GM12874 (cell line): ENCODE results near the gene DESI2.

Experiments used
- TF ChIP-seq, protein P1 (sequence below): IDR thresholded peaks from 2 replicates; pipeline ENCODE4 v1.5.1; 2011; ENCODE audit warnings: low read depth, mild to moderate bottlenecking, control low read depth, low read length, moderate library complexity; ENCODE audit not compliant: insufficient read depth

Gene DESI2

DNA sequence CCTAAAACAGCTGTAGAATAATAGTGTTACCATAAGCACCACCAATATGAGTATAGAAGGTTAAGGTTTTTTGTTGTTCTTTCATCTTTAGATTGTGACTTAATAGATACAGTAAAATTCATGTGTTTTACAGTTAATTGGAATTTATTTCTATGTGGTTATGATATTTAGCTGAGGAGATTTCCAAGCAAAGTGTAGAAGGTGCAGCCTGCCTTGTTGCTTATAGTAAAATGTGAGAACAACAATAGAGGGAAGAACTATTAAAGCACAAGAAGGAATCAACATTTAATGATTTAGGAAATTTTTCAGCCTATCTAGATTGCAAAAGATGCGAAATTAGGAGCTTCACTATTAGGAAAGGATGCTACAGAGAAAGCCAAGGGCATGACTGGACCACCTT, 47.9 kb downstream of the DESI2 start:
- TF ChIP-seq, protein P1, sequence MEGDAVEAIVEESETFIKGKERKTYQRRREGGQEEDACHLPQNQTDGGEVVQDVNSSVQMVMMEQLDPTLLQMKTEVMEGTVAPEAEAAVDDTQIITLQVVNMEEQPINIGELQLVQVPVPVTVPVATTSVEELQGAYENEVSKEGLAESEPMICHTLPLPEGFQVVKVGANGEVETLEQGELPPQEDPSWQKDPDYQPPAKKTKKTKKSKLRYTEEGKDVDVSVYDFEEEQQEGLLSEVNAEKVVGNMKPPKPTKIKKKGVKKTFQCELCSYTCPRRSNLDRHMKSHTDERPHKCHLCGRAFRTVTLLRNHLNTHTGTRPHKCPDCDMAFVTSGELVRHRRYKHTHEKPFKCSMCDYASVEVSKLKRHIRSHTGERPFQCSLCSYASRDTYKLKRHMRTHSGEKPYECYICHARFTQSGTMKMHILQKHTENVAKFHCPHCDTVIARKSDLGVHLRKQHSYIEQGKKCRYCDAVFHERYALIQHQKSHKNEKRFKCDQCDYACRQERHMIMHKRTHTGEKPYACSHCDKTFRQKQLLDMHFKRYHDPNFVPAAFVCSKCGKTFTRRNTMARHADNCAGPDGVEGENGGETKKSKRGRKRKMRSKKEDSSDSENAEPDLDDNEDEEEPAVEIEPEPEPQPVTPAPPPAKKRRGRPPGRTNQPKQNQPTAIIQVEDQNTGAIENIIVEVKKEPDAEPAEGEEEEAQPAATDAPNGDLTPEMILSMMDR = no peak

GRCh38 chr1:244702620-244703019, 49.7 kb downstream of the DESI2 start:
- TF ChIP-seq, protein P1 = no peak

DNA sequence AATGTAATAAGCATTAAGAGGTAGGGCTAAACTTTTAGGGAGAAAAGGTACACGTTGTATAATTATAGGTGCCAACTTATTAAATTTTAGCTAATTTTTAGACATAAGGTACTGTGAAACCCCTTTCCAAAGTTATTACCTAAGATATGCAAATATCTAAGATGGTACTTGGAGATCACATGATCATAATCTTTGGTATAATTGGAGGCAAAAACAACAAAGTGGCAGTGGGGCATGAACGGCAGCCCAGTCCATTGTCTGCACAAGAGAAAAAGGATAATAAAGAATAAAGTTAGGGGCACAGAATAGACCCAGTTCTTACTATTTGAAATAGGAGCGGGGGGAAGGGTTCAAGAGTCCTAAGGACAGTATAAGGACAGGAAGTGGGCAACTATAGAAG, 51.2 kb downstream of the DESI2 start:
- TF ChIP-seq, protein P1 = no peak

- TF ChIP-seq, protein P1 = no peak
These were observed 52.6 kb downstream of the DESI2 start for GRCh38 chr1:244705261-244706234.

DNA sequence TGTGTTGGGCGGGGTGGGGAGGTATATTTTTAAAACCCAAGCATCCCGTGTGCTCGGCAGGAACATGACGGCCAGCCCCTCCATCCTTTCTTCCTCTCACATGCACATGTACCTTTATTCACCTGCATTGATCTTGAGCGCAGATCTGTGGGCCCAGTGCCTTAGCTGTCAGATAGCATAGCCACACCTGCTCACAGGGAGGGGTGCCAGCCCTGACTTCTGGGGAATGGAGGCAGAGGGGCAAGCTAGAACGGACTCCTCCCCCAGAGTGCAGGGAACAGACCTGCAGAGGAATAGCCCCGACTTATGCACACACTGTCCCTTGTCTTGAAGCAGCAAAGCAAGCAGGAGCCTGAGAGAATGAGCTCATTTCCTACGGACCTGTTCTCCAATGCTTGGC, 56.1 kb downstream of the DESI2 start:
- TF ChIP-seq, protein P1 = no peak

DNA sequence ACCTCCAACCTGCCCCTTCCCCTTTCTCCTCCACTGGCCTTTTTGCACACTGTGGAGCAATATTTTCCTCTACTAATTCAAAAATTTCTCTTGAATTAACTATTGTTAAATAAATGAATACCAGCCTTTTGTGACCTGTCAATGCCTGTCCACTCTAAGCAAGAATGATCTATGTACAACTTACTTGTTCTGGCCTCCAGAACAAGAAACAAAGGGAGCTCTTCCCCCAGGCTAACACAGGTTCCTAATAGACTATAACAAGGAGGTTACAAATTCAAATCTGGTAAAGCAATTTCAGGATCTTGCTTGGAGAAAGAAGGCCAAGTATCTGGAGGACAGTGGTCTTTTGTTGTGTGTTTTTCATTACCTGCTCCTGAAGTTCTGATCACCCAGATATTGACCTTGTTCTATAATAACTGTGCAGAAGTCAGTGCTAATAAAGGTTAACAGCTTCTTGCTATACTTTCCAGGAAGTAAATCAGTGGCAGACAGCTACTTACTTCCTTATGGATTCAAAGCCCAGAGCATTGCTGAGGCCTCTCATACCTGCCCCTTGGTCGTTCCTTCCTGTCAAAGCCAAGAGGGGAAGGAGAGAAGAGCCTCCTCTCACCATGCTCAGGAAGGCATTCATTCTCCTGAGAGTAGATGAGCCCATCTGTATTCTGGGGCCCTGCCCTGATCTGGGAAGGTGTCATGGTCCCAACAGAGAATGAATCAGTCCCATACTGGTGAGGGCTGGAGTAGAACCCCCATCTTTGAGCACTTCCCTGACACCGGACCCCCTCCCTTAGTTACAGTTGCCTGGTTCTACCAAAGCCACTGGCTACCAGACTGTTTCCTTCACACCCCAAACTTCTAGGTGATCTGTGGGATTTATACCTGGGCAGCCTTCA, 56.8 kb downstream of the DESI2 start:
- TF ChIP-seq, protein P1 = no peak

DNA sequence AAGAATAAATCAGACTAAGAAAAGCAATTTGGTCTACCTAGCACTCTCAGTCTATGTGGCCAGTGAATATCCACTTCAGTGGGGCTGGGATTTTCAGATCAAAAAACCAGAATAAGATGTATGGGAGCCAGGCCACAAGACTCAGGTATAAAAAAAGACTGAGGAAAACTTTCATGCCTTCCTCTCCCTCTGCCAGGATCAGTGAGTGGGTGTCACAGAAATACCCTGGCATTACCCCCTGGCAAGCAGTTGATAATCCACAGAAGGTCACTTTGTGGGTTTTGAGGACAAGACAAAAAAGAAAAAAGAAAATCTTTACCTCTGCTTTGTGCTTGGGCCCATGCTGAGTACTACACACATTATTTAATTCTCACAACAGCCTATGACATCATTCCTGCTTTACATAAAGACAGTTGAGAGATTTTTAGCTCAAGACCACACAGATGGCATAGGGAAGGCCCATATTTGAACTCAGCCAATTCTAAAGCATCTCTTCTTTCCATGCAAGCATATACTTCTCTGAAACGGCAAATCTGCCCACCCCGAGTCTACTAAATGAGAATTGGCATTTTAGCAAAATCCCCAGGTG, 57.6 kb downstream of the DESI2 start:
- TF ChIP-seq, protein P1 = no peak
